ENCODE results near the gene TMEM129.

Gene TMEM129

DNA sequence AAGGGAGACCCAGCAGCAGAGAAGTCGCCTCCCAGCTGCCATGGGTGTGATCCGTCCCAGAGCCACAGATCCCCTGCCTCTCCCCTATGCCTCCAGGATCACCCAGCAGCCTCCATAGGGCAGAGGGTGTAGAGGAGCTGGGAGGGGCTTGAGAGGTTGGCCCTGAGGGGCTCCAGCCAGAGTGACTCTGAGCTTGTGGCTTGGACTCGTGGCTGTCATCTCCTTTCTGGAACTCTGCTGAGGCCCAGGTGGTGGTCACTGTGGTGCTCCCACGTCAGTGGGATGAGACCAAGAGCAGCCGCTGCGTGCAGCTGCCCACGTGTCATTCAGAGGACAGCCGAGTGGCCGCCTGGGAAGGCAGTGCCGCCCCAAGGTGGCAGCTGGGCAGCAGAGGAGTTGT, 4.4 kb upstream of the TMEM129 start:
- no peaks in the 10 kb centered on the region for H3K27me3 Mint-ChIP-seq
- H3K36me3 Mint-ChIP-seq (ENCODE audit: low read depth): peaks cover 87% of the 10 kb centered on the region
- peak overlapping the region; percentile 18 for H3K4me3 Mint-ChIP-seq
- DNase-seq: no peak
- no peaks in the 10 kb centered on the region for H3K9me3 Mint-ChIP-seq
- H3K27ac Mint-ChIP-seq: peak overlapping the region; percentile 98
- H3K4me1 Mint-ChIP-seq (ENCODE audit: low read depth): peaks cover 70% of the 10 kb centered on the region

GRCh38 chr4:1723131-1723801, 2.1 kb upstream of the TMEM129 start:
- Mint-ChIP-seq H3K36me3 (ENCODE audit: low read depth) (peaks cover 86% of the 10 kb centered on the region), H3K27ac (peak overlapping the region; percentile 98), H3K4me3 (peak overlapping the region; percentile 99), H3K4me1 (ENCODE audit: low read depth) (peaks cover 69% of the 10 kb centered on the region), H3K9me3 (no peaks in the 10 kb centered on the region), H3K27me3 (no peaks in the 10 kb centered on the region)
- DNase-seq: peak; percentile 77

- no peak for DNase-seq
- no peaks in the 10 kb centered on the region for H3K9me3 Mint-ChIP-seq
- H3K4me3 Mint-ChIP-seq: peak overlapping the region; percentile 99
- peaks cover 70% of the 10 kb centered on the region for H3K4me1 Mint-ChIP-seq (ENCODE audit: low read depth)
- peak overlapping the region; percentile 98 for H3K27ac Mint-ChIP-seq
- H3K36me3 Mint-ChIP-seq (ENCODE audit: low read depth): peaks cover 86% of the 10 kb centered on the region
- no peaks in the 10 kb centered on the region for H3K27me3 Mint-ChIP-seq
Measured at GRCh38 chr4:1722551-1723118, 1.5 kb upstream of the TMEM129 start.

GRCh38 chr4:1721666-1722550, 785 bp upstream of the TMEM129 start:
- Mint-ChIP-seq H3K27ac (peak overlapping the region; percentile 98), H3K9me3 (no peaks in the 10 kb centered on the region), H3K27me3 (no peaks in the 10 kb centered on the region), H3K36me3 (ENCODE audit: low read depth) (peaks cover 82% of the 10 kb centered on the region), H3K4me3 (peak overlapping the region; percentile 99), H3K4me1 (ENCODE audit: low read depth) (peaks cover 64% of the 10 kb centered on the region)
- no peak for DNase-seq

GRCh38 chr4:1720163-1720983, 750 bp downstream of the TMEM129 start:
- H3K27ac Mint-ChIP-seq: peak overlapping the region; percentile 95
- peak overlapping the region; percentile 94 for H3K4me3 Mint-ChIP-seq
- no peaks in the 10 kb centered on the region for H3K9me3 Mint-ChIP-seq
- no peaks in the 10 kb centered on the region for H3K27me3 Mint-ChIP-seq
- peak; percentile 75 for DNase-seq
- peaks cover 82% of the 10 kb centered on the region for H3K36me3 Mint-ChIP-seq (ENCODE audit: low read depth)
- H3K4me1 Mint-ChIP-seq (ENCODE audit: low read depth): peaks cover 63% of the 10 kb centered on the region

- peaks cover 82% of the 10 kb centered on the region for H3K36me3 Mint-ChIP-seq (ENCODE audit: low read depth)
- peak overlapping the region; percentile 95 for H3K27ac Mint-ChIP-seq
- H3K4me3 Mint-ChIP-seq: peak overlapping the region; percentile 94
- H3K27me3 Mint-ChIP-seq: no peaks in the 10 kb centered on the region
- H3K9me3 Mint-ChIP-seq: no peaks in the 10 kb centered on the region
- DNase-seq: no peak
- peaks cover 60% of the 10 kb centered on the region for H3K4me1 Mint-ChIP-seq (ENCODE audit: low read depth)
Measured at GRCh38 chr4:1718095-1718850, 2.9 kb downstream of the TMEM129 start.

DNA sequence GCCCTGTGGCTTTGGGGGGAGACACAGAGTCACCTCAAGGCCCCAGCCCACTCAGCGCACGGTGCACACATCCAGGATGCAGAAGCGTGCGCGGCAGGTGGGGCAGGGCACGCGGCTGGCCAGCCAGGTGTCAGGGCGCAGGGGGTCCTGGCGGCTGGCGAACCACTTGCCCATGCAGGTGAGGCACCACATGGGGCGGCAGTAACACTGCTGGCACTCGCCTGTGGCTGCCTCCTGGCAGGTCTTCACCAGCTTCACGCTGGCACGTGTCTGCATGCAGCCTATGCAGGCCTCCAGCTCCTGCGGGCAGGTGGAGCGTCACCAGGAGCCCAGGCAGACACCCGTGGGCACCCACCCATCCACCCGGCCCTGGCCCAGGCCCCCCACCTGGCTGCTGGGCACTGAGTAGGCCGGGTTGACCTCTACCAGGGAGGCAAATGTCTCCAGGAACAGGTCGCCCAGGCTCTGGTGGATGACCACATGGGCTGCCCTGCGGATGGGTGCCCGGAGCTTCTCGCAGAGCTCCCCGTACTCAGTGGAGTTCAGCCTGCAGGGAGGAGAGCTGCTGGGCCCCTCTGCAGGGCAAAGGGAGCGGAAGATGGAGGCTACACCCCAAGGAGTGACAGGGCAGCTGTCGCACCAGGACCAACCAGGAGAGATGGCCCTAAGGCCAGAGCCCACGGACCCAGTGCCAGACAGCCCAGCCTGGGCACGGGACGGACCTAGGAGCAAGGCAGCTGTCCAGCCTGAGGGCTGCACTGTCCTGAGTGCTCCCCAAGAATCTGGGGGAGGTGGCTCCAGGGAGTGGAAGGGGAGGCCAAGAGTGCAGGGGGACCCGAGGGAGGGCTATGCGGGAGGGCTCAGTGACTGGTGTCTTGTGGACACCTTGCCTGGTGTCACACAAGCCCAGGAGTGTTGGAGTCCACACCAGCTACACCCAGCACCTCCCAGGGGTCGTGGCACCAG, 3.7 kb downstream of the TMEM129 start:
- Mint-ChIP-seq H3K9me3 (no peaks in the 10 kb centered on the region), H3K4me3 (peak overlapping the region; percentile 15), H3K27ac (peak overlapping the region; percentile 68), H3K27me3 (no peaks in the 10 kb centered on the region), H3K36me3 (ENCODE audit: low read depth) (peaks cover 81% of the 10 kb centered on the region), H3K4me1 (ENCODE audit: low read depth) (peaks cover 53% of the 10 kb centered on the region)
- no peak for DNase-seq

DNA sequence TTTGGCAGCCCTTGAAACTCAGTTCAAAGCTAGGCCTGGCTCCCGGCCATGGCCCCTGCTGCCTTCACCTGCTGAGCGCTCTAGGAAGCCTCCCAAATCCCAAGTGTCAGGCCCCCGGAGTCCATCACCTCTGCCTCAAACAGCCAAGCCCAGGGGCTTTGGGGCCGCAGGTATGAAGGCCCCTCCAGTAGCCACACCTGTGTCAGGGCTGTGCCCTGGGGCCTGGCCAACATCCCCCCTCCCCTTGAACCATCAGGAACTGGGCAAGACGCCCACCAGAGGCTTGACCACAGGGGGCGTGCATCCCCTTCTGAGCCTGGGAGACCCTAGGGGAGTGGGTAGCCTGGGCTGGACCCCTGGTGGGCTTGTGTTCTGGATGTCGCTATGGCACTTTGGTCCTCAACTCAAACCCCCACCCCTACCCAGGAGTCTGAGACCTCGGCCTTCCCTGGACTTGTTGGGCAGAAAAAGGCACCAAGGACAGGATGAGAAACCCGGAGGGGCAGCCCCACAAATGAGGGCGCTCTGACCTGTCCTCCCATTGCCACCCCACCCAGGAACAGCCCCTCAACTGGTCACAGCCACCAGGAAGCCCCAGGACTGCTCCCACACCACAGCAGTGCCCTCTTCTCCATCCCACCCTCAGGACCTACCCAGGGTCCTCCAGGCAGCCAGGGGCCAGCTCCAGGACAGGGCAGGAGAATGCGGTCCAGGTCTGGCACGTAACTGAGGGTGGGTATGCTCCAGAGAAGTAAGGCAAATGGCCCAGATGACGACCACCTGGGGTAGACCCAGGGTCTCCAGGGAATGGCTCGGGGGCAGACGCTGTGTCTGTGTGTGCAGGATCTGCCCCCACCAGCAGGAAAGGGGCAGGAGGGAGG, 4.8 kb downstream of the TMEM129 start:
- Mint-ChIP-seq H3K27me3 (no peaks in the 10 kb centered on the region), H3K36me3 (ENCODE audit: low read depth) (peaks cover 77% of the 10 kb centered on the region), H3K4me3 (peak overlapping the region; percentile 100), H3K4me1 (ENCODE audit: low read depth) (peaks cover 50% of the 10 kb centered on the region), H3K27ac (peak overlapping the region; percentile 99), H3K9me3 (no peaks in the 10 kb centered on the region)
- DNase-seq: no peak

GRCh38 chr4:1715002-1715758, 5.9 kb downstream of the TMEM129 start:
- DNase-seq: no peak
- Mint-ChIP-seq H3K4me1 (ENCODE audit: low read depth) (peaks cover 59% of the 10 kb centered on the region), H3K27me3 (no peaks in the 10 kb centered on the region), H3K27ac (peak overlapping the region; percentile 99), H3K4me3 (peak overlapping the region; percentile 100), H3K9me3 (no peaks in the 10 kb centered on the region), H3K36me3 (ENCODE audit: low read depth) (peaks cover 85% of the 10 kb centered on the region)

- peaks cover 59% of the 10 kb centered on the region for H3K4me1 Mint-ChIP-seq (ENCODE audit: low read depth)
- H3K36me3 Mint-ChIP-seq (ENCODE audit: low read depth): peaks cover 86% of the 10 kb centered on the region
- peak overlapping the region; percentile 100 for H3K4me3 Mint-ChIP-seq
- no peaks in the 10 kb centered on the region for H3K9me3 Mint-ChIP-seq
- no peak for DNase-seq
- H3K27me3 Mint-ChIP-seq: no peaks in the 10 kb centered on the region
- peak overlapping the region; percentile 99 for H3K27ac Mint-ChIP-seq
Measured at GRCh38 chr4:1714303-1715001, 6.7 kb downstream of the TMEM129 start.
